GM18526 (cell line): Measurements from ENCODE around the gene SLC12A8.
A peak's percentile ranks its signal among the peaks of the same experiment; 100 is the strongest.

Experiments
- POLR2A ChIP-seq: IDR thresholded peaks from 3 replicates; pipeline ENCODE4 v1.6.1; 2011; ENCODE audit not compliant: insufficient read length; ENCODE audit errors: extremely low read depth

SLC12A8 gene

DNA sequence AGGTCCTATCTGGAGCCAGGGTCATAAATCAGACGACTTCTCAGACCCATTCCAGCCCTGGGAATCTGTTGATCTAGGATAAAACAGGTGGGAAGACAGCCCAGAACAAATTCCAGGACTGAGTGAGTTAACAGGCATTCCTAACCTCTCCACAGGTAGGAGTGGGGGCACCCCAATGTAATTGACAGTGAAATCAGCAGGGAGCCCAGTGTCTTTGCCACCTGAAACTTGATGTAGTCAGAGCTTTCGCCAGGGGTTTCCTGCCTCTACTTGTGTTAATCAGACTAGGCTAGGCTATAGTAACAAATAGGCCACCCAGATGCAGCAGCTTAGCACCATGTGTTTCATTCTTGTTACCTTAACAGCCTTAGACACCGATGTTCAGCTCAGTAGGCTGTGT, 154.0 kb downstream of the SLC12A8 start:
- TF ChIP-seq POLR2A: no peak

DNA sequence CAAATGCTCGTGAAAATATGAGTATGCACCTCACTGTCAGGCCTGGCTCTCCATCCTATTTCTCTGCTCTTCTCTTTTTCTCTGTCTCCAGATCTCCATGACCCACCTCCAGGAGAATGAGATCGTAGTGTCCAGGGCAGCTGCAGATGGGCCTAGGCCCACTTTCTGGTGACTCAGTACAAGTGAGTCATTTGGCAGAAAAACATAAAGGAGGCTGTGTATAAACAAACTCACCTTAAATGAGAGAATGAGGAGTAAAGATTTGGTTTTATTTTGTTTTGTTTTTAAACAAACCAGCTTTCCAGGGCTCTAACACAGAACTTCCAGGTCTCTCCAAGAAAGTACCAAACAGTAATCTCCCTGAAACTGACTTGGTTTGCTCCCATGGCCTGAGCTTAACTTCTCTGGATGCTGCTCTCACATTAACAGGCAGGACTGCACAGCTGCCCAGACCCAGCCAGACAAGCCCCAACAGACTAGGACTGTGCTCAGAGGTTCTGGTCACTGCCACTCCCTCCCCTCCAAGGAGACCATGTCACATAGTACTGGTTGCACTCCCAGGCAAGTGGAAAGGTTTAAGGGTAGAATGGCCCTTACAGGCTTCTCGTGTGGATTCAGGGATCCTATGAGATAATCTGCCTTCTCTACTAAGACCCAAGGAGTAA, 155.2 kb downstream of the SLC12A8 start:
- TF ChIP-seq POLR2A: no peak

GRCh38 chr3:125055913-125056745, 156.4 kb downstream of the SLC12A8 start, which contains the start of gene HEG1:
TSS of gene HEG1 (minus strand) at chr3:125055997. CDS start at chr3:125055890, 107 bp downstream.
- peak; percentile 31 for TF ChIP-seq POLR2A

GRCh38 chr3:125055331-125055912, 157.1 kb downstream of the SLC12A8 start:
- no peak for TF ChIP-seq POLR2A

DNA sequence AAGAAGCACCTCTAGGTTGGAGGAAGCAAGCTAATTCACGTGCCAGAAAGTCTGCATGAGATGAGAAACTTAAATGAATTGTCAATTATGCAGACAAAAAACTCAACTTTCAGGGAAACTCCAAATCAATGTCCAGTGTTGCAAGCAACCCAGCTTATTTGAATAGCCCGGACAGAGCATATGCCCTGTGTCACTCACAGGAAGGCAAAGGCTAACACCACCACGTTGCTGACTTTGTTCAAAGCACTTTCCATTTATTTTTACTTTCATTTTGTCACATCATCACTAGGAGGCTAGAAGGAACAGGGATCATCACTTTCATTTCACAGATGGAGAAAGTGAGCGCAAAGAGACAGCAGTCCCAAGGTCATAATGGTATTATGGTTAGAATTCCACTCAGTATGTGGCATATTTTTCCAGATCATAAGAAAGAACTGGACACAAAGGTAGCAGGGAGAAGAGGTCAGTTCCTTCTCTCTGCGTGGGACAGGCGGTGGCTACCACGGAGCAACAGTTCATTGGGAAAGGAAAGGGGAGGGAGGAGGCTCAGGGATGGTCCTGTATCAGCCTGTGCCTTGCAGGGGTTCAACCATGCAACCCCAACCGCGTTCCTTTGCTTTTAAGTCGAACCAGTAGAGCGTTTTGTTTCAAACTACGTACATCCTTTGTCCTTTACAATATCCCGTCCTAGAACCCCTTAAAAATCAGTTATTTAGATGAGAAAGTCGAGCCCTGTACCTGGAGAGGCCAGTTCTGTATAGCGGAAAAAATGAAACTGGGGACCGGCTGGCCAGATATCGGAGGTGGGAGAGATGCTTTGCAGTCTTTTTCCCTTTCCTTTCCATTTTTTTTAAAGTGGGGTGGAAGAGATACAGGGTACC, 157.9 kb downstream of the SLC12A8 start:
- no peak for TF ChIP-seq POLR2A

- TF ChIP-seq POLR2A: no peak
Measured at GRCh38 chr3:125054062-125054448, 158.5 kb downstream of the SLC12A8 start.

DNA sequence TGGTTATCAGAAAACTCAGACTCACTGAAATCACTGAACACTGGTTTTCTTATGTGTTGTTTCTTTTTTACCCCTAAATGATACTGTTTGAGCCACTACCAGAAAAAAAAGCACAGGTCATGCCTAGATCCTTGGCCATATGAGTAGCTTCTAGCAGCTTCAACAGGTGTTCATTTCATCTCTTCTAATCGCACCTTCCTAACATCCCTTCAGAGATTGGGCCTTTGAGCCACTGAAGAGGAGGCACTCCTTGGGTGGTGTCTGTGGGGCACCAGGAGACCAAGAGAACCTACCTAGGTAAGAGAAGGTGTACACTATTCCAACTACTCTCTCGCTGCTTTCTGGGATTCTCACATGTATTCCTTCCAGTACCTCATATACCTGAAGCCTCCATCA, 159.2 kb downstream of the SLC12A8 start:
- no peak for TF ChIP-seq POLR2A

DNA sequence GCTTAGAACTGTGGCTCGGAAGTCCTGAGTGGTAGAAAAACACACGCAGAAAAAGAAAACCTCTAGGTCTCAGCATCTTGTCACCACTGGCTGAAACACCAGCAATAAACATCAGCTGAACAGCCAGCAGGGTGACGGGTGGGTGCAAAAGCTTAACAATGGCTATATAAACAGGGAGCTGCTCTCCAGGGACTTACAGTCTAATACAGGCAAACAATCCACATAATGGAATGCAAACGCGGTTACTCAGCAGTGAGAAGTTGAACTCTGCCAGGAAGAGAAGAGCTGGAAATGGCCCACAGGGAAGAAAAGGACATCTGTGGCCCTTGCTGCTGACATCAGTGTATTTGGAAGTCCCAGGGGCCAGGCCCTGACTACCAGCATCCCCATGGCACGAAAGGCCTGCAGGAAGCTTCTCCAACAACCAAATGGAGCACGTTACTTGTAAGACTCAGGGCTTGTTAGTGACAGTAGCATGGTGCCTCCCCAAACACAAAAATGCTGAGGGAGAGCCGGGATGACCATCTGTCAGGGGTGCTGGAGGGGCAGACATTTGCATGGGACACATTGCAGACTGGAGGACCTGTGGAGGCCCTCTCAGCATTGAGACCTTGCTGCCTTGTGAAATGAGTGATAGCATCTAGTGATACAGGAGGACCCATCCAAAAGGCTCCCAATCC, 159.8 kb downstream of the SLC12A8 start:
- no peak for TF ChIP-seq POLR2A

GRCh38 chr3:125051715-125052581, 160.6 kb downstream of the SLC12A8 start:
- TF ChIP-seq POLR2A: no peak

GRCh38 chr3:125051205-125051604, 161.3 kb downstream of the SLC12A8 start:
- no peak for TF ChIP-seq POLR2A

DNA sequence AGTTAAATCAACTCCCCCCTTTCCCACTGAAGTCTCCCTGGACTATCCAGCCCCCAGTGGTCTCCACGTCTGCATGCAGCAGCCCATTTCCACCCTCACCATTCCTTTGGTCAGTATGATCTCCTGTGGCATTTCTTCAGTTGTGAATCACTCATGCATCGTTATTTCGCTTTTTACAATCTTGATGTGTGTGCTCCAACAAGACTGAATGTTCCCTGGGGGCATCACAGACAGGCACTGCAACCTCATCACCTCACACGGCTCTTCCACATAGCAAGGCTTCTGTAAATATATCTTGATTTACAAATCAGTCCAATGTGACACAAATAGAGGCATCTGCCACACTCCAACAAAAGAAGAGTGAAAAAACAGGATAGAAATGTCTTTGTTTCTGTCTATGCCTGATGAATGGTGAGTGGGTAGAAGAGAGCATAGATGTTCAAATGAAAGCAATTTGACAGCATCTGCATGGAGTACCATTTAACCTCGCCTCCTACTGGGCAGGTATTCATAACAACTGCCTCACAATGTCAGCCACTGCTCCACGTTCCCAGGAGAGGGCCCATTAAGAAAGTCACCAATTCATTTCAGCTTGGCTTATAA, 162.0 kb downstream of the SLC12A8 start:
- TF ChIP-seq POLR2A: no peak

GRCh38 chr3:125048282-125048681, 164.3 kb downstream of the SLC12A8 start:
- TF ChIP-seq POLR2A: no peak

DNA sequence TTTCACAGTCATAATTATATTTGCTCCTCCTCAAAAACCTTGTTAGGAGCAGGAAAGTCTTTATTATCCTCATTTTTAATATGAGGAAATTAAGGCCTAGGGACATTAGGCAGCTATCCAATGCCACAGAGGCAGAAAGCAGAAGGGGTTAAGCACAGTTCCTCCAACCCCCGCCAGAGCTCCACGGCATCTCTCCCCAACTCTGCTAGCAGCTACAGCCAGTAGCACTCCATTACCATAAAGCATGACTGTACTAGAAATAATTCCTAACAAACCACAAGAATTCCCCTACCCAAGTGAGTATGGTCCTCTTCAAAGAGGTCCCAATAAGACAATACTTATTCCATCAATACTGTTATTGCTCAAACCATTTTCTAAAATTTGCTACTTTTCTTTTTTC, 166.6 kb downstream of the SLC12A8 start:
- TF ChIP-seq POLR2A: no peak
